Natural killer cell (primary cell): ENCODE measurements around the gene OR2F1. TPM values are rescaled to one million over a fixed set of nuclear protein-coding genes. Genes with fewer than 3 reads are reported as not detected.

ENCODE experiments used
- ATAC-seq, 3 donors: fragments of 150-1000 bp in 2 of 3; fragments of 200-7000 bp in 1 of 3; cut with Tn5 transposase; 1 replicate in 1 of 3; 2 replicates in 2 of 3; pipeline ENCODE4 v1.10.0; 2021; ENCODE audit warnings: mild to moderate bottlenecking in 2 of 3, moderate library complexity in 2 of 3
- DNase-seq, 2 donors: peaks; one replicate each; pipeline versions ENCODE4 v3.0.0 to v3.0.0-alpha.2; 2013 to 2021; ENCODE audit warnings: mixed read lengths in 1 of 2
- H3K27ac ChIP-seq: one replicate; pipeline ENCODE4 v1.5.1; 2013; ENCODE audit warnings: mild to moderate bottlenecking, low read length
- H3K27me3 ChIP-seq: one replicate; pipeline ENCODE4 v1.6.1; 2013; ENCODE audit warnings: low read length; ENCODE audit not compliant: control insufficient read depth, insufficient read depth
- H3K36me3 ChIP-seq: one replicate; pipeline ENCODE4 v1.6.1; 2013; ENCODE audit warnings: low read length; ENCODE audit not compliant: control insufficient read depth, insufficient read depth
- H3K4me1 ChIP-seq: one replicate; pipeline ENCODE4 v1.6.1; 2013; ENCODE audit warnings: low read length; ENCODE audit not compliant: control insufficient read depth, insufficient read depth
- H3K4me3 ChIP-seq: one replicate; pipeline ENCODE4 v1.5.1; 2013; ENCODE audit warnings: low read length
- H3K9me3 ChIP-seq: one replicate; pipeline ENCODE4 v1.6.1; 2013; ENCODE audit warnings: low read length; ENCODE audit not compliant: control insufficient read depth, insufficient read depth
- H3K27ac Mint-ChIP-seq, 2 donors: one replicate each; pipeline ENCODE4 v1.8.0; 2022; ENCODE audit warnings: mild to moderate bottlenecking in 2 of 2, mixed read lengths in 2 of 2, moderate library complexity in 1 of 2
- H3K27me3 Mint-ChIP-seq, 2 donors: one replicate each; pipeline ENCODE4 v1.8.0; 2022; ENCODE audit warnings: low read depth in 2 of 2, mixed read lengths in 2 of 2
- H3K36me3 Mint-ChIP-seq: one replicate; pipeline ENCODE4 v1.8.0; 2022; ENCODE audit warnings: mixed read lengths
- H3K4me1 Mint-ChIP-seq, 2 donors: one replicate each; pipeline ENCODE4 v1.8.0; 2022; ENCODE audit warnings: mixed read lengths in 2 of 2
- H3K4me3 Mint-ChIP-seq: one replicate; pipeline ENCODE4 v1.8.0; 2022; ENCODE audit warnings: mild to moderate bottlenecking, moderate library complexity, mixed read lengths
- H3K9me3 Mint-ChIP-seq, 2 donors: one replicate each; pipeline ENCODE4 v1.8.0; 2022; ENCODE audit warnings: mixed read lengths in 2 of 2
- CTCF ChIP-seq: fragments of 200-600 bp; IDR thresholded peaks from one replicate; pipeline ENCODE4 v1.8.0; 2022; ENCODE audit warnings: antibody characterized with exemption
- WGBS: methylation state at CpG from one replicate; pipeline ENCODE4 v1.1.7; 2013; ENCODE audit warnings: missing lambda C conversion rate; ENCODE audit not compliant: insufficient coverage; 5-methylcytosine and 5-hydroxymethylcytosine counted together
- intact Hi-C: fragments of 100-400 bp; cut with micrococcal nuclease; formaldehyde crosslinking; loops from one replicate; pipeline ENCODE4 v1.14.2; 2022
- total RNA-seq, 4 donors: library from RNA; stranded (reverse); fragments of 120-200 nt in 1 of 4; gene quantifications; one replicate each; pipeline versions ENCODE4 v1.2.3 to v1.2.4, GENCODE V29; 2013 to 2022

OR2F1 gene
- total RNA-seq, 3 donors from 2014 or later (not counting 1 experiment from before 2014, with no cell fraction given), result not detected

GRCh38 chr7:143958781-143959180 is 4.1 kb downstream of the OR2F1 start:
- H3K4me3 Mint-ChIP-seq, result no peak overlapping the region
- intact Hi-C loops, result no loop called here

DNA sequence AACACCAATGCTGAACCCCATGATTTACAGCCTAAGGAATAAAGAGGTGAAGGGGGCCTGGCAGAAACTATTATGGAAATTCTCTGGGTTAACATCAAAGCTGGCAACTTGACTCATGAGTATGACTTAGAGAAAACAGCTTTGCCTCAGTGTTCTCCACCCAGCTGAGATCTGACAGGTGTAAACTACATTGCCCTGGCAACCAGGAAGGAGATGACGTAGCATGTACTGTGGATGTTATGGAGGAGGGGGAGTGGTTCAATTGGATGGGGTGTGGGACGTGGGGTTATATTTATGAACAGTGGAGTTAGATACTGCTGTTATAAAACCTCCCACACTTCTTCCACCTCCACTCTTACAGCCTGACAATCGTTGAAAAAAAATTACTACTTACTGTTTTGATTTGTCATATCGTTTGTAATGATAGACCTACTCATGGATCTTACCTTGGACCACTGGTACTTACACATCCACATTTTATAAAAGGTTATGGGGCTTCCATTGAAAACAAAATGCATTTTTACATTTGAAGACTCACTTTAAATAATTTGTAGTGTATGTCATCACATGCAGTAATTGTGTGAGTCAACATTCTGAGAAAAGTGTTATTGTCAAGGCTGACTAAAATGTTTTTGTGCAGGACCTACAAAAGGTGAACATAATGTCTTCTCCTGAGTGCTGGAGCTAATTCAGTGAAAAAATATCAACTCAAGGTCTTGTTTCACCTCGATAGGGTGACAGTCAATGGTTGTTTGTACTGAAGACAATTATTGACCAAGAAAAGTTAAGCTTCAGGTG is 6.4 kb downstream of the OR2F1 start:
- no peaks in the 10 kb centered on the region for H3K27me3 ChIP-seq
- Mint-ChIP-seq H3K27ac (no peak overlapping the region), H3K9me3 (no peaks in the 10 kb centered on the region), H3K4me1 (no peaks in the 10 kb centered on the region), H3K27me3 (peaks cover 11 to 21% of the 10 kb centered on the region in 2 donors), H3K4me3 (no peak overlapping the region), H3K36me3 (no peaks in the 10 kb centered on the region)
- whole genome bisulfite sequencing, result 62% methylated on average over 3 of the region's 5 CpGs
- DNase-seq (no peak), ATAC-seq (no peak)
- H3K27ac ChIP-seq, result no peak overlapping the region
- intact Hi-C loops, result no loop called here
- no peaks in the 10 kb centered on the region for H3K9me3 ChIP-seq
- TF ChIP-seq CTCF, result no peak
- H3K4me1 ChIP-seq, result no peaks in the 10 kb centered on the region
- H3K4me3 ChIP-seq, result no peak overlapping the region
- no peaks in the 10 kb centered on the region for H3K36me3 ChIP-seq

More at GRCh38 chr7:143958781-143959180, 4.1 kb downstream of the OR2F1 start:
- Mint-ChIP-seq H3K36me3 (no peaks in the 10 kb centered on the region), H3K27me3 (peaks cover 11 to 21% of the 10 kb centered on the region in 2 donors), H3K9me3 (no peaks in the 10 kb centered on the region), H3K4me1 (no peaks in the 10 kb centered on the region), H3K27ac (no peak overlapping the region)
- Histone ChIP-seq H3K27me3 (no peaks in the 10 kb centered on the region), H3K4me1 (no peaks in the 10 kb centered on the region), H3K9me3 (no peaks in the 10 kb centered on the region), H3K27ac (no peak overlapping the region), H3K4me3 (no peak overlapping the region), H3K36me3 (no peaks in the 10 kb centered on the region)
- TF ChIP-seq CTCF, result no peak
- no CpG with 5 or more reads among the region's 3 CpGs for WGBS
- DNase-seq (no peak), ATAC-seq (no peak)

DNA sequence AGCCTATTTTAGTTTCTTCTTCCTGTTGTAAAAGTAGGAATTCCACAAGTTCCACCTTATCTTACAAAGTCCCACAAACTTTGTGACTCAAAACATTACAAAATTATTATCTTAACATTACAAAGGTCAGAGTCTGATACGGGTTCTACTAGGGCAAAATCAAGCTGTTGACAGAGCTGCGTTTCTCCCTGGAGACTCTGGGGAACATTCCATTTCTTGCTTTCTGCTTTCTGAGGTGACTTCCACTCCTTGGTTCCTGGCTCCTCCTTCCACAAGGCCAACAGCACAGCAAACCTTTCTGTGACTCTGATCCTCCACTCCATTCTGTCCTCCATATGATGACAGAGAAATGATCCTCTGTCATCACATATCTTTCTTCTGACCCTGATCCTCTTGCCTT is 10.6 kb downstream of the OR2F1 start:
- DNase-seq, result no peak
- peaks cover 0 to 2% of the 10 kb centered on the region in 2 donors for H3K27me3 Mint-ChIP-seq
- no peak overlapping the region for H3K4me3 Mint-ChIP-seq
- H3K4me1 ChIP-seq, result no peaks in the 10 kb centered on the region
- no peaks in the 10 kb centered on the region for H3K27me3 ChIP-seq
- intact Hi-C loops, result no loop called here
- H3K27ac ChIP-seq, result no peak overlapping the region
- H3K4me1 Mint-ChIP-seq, result no peaks in the 10 kb centered on the region
- H3K9me3 ChIP-seq, result no peaks in the 10 kb centered on the region
- H3K36me3 Mint-ChIP-seq, result no peaks in the 10 kb centered on the region
- TF ChIP-seq CTCF, result no peak
- no peak overlapping the region for H3K27ac Mint-ChIP-seq
- no peaks in the 10 kb centered on the region for H3K9me3 Mint-ChIP-seq
- WGBS, result 85% methylated on average over 2 of the region's 2 CpGs
- no peaks in the 10 kb centered on the region for H3K36me3 ChIP-seq
- H3K4me3 ChIP-seq, result no peak overlapping the region
- no peak for ATAC-seq

- H3K4me1 Mint-ChIP-seq, result no peaks in the 10 kb centered on the region
- DNase-seq (no peak), ATAC-seq (no peak)
- no peak overlapping the region for H3K27ac ChIP-seq
- H3K36me3 ChIP-seq, result no peaks in the 10 kb centered on the region
- TF ChIP-seq CTCF, result no peak
- no peaks in the 10 kb centered on the region for H3K9me3 ChIP-seq
- H3K27ac Mint-ChIP-seq, result no peak overlapping the region
- intact Hi-C loops, result no loop called here
- peaks cover 2 to 5% of the 10 kb centered on the region in 2 donors for H3K9me3 Mint-ChIP-seq
- peaks cover 5 to 6% of the 10 kb centered on the region in 2 donors for H3K27me3 Mint-ChIP-seq
- no peak overlapping the region for H3K4me3 Mint-ChIP-seq
- no peaks in the 10 kb centered on the region for H3K4me1 ChIP-seq
- no peaks in the 10 kb centered on the region for H3K36me3 Mint-ChIP-seq
- no peaks in the 10 kb centered on the region for H3K27me3 ChIP-seq
- 100% methylated on average over 1 of the region's 4 CpGs for WGBS
- no peak overlapping the region for H3K4me3 ChIP-seq
Observed at GRCh38 chr7:143967398-143967797, 12.8 kb downstream of the OR2F1 start.
